Mammary epithelial cell (primary cell): ENCODE measurements around the gene RNF213.

Experiments
- EZH2 ChIP-seq: IDR thresholded peaks from 2 replicates; pipeline ENCODE4 v1.6.1; 2012; ENCODE audit warnings: low read length, inconsistent platforms, borderline replicate concordance
- TF ChIP-seq, protein P1 (sequence below), 2 donors: IDR thresholded peaks in 1 of 2; conservative IDR thresholded peaks in 1 of 2; 2 replicates each; pipeline ENCODE4 v1.5.1; 2011 to 2012; ENCODE audit warnings: inconsistent platforms in 2 of 2, low read length in 2 of 2, mild to moderate bottlenecking in 2 of 2, control low read depth in 1 of 2, low read depth in 1 of 2; ENCODE audit not compliant: insufficient read depth in 1 of 2; ENCODE audit errors: extremely low read depth in 1 of 2

DNA sequence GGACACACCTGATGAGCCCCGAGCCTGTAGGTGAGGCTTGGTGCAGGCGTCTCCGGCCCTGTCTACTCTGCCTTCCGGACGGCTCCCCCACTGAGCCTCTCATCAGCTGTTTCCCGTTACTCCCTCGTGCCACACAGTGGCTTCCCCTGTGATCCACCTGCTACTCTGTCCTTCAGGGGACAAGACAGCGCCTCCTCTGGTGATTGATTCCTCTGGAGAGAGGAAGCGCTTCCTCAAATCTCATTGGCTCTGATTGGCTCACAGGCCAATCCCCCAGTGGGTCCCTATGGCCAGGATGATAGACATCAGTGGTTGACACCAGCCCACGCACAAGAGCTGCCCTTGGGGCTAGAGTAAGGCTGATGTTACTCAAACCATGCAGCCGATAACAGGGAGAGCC, 24.0 kb downstream of the RNF213 start:
- TF ChIP-seq, protein P1, sequence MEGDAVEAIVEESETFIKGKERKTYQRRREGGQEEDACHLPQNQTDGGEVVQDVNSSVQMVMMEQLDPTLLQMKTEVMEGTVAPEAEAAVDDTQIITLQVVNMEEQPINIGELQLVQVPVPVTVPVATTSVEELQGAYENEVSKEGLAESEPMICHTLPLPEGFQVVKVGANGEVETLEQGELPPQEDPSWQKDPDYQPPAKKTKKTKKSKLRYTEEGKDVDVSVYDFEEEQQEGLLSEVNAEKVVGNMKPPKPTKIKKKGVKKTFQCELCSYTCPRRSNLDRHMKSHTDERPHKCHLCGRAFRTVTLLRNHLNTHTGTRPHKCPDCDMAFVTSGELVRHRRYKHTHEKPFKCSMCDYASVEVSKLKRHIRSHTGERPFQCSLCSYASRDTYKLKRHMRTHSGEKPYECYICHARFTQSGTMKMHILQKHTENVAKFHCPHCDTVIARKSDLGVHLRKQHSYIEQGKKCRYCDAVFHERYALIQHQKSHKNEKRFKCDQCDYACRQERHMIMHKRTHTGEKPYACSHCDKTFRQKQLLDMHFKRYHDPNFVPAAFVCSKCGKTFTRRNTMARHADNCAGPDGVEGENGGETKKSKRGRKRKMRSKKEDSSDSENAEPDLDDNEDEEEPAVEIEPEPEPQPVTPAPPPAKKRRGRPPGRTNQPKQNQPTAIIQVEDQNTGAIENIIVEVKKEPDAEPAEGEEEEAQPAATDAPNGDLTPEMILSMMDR (conservative IDR thresholded peaks at IDR 0.05 in 1 of 2, IDR thresholded peaks at IDR 0.05 in 1 of 2; ENCODE audit: extremely low read depth in 1 of 2, insufficient read depth in 1 of 2, low read depth in 1 of 2, low read length in 2 of 2), result peak in 1 of 2 donors; percentile 4
- no peak for TF ChIP-seq EZH2
